Right ventricle myocardium inferior (tissue), 1 donor: ENCODE measurements around the gene STK40. TPM values are rescaled to one million over a fixed set of nuclear protein-coding genes. Genes with fewer than 3 reads are reported as not detected.

Experiments used
- ATAC-seq: fragments of 200-7000 bp; cut with Tn5 transposase; one replicate; pipeline ENCODE4 v1.9.1; 2020; ENCODE audit warnings: mild to moderate bottlenecking, moderate library complexity
- DNase-seq: peaks from one replicate; pipeline ENCODE4 v3.0.0; 2021; ENCODE audit errors: missing footprints
- intact Hi-C: fragments of 100-400 bp; cut with DNase I; formaldehyde crosslinking; loops from one replicate; pipeline ENCODE4 v1.11.0; 2022
- total RNA-seq: library from RNA; stranded (reverse); fragmentation: NEBNext Ultra II Directional; extraction: Animal tissue kit (Norgen Biotek cat#: 25700); gene quantifications from one replicate; pipeline ENCODE4 v1.2.1, GENCODE V29; 2021
- donor health status: DM: no; HTN: yes; CAD: no; lungs with severe emphysema.

Gene STK40
- total RNA-seq, 1 donor from 2014 or later = 77.9 TPM

DNA sequence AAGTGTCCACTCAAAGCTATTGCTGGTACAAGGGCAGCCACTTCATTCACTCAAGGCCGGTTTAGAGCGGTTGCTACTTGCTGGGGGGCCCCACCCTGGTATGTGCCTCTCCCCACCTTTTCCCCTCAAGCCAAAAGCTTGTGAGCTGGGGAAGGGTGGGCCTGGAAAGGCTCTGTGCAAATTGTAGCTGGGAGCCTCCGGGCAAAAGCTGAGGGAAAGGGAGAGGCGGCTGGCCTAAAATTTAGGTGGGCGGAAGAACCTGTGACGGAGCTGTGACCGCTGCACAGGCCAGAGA, 79.9 kb downstream of the STK40 start:
- DNase-seq (no peak), ATAC-seq (no peak)
- intact Hi-C loops = loop anchor here (10.0 kb wide), 1 partner anchor 119 kb away; no protein-coding TSS in a partner anchor

DNA sequence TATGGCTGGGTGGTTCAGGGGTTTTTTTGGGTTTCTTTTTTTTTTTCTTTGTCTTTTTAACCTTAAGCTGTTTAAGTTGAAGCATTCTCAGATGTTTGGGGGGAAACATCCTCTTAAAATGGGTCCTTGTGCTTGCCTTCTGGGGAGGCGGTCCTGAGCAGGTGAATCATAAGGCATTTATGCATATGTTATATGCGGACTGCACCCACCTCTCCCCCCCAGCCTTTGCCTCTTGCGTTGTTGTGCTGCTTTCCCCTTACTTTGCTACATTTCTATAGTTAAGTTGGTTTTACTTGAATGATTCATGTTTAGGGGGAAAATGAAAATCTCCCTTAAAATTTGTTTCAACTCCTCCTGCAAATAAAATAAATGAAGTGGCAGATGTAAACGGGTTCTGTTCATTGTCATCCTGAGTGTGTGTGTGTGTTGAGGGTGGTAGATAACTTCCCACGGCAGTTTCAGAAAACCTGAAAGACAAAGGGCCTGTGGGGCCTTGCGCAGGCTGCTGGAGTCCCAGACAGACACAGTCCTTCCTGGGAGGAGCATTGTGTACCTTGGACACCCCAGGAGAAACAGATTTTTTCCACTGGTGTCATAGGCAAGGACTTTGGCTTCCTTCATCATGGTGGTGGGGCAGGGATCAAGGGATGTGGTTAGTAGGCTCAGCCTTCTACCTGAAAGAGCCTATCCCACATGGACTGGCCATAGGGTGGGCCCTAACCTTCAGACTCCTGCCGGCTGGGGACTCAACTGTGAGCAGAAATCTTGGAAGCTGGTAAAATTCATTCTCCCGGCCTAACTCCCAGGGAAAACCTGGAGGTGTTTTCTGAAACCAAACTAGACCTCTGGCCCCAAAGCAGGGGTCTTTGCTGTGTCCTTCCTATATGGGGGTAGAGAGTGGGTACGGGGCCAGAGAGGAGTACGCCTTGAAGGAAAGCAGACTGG, 80.5 kb downstream of the STK40 start:
- intact Hi-C loops = loop anchor here (10.0 kb wide), 1 partner anchor 120 kb away; no protein-coding TSS in a partner anchor
- no peak for DNase-seq
- ATAC-seq = no peak

DNA sequence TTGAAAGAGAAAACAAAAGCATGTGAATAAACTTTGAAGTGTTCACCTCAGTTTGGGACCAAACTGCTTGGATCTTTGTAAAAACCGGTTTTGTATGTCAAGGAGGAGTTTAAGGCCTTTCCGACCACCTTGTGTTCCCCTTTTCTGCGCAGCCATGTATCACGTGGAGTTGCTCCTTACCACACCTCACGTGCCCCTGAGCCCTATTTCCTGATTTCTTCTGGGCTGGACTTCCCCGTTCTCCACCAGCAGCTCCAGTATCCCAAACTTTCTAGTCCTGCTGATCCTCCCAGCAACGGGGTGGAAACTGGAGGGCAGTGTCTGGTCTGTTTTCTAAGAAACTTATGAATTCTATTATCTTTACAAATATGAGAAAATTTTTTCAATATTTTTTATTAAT, 81.2 kb downstream of the STK40 start:
- intact Hi-C loops = loop anchor here (10.0 kb wide), 1 partner anchor 120 kb away; no protein-coding TSS in a partner anchor
- DNase-seq = no peak
- no peak for ATAC-seq

DNA sequence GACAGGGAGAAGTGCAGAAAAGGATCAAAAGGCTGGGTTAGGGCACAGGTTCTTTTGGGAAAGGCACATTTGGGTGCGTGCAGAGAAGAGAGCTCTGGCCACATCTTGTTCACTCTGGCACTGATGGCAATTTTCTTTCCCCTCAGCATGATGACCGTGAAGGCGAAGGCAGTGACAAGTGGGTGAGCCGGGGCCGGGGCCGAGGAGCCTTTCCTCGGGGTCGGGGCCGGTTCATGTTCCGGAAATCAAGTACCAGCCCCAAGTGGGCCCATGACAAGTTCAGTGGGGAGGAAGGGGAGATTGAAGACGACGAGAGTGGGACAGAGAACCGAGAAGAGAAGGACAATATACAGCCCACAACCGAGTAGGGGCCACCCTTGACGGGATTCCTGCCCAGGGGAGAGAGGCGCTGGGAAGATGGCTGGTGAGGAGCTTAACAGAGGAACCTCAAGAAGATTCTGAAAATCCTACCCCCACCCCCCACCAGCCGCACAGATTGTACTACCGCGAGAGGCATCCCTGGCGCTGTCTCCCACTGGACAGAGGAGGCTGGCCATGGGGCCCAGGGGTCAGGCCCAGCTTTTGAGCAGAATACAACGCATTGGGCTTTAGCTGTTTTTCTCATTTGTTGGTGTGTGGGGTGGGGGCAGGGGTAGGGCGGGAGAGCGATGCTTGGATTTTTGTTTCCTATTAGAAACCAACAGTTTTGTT, 81.9 kb downstream of the STK40 start:
- intact Hi-C loops = loop anchor here (10.0 kb wide), 1 partner anchor 121 kb away; no protein-coding TSS in a partner anchor
- ATAC-seq = no peak
- no peak for DNase-seq

DNA sequence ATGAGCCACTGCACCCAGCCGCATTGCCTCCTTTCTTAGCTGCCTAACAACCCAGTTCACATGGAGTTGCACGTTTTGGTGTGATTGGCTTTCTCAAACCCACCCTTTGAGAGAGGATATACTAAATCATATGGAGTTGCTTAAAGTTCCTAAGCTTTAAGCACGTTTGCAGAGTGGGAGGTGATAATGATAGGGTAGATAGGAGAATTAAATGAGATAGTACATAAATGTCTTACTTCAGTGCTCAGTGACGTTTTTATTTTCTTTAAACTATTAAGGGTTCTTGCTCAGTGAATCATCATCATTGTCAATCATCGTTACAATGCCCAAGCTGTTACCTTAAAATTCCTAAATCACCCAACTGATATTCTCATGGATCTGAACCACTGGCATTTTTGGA, 82.5 kb downstream of the STK40 start:
- no peak for ATAC-seq
- no peak for DNase-seq
- intact Hi-C loops = loop anchor here (10.0 kb wide), 1 partner anchor 122 kb away; no protein-coding TSS in a partner anchor

DNA sequence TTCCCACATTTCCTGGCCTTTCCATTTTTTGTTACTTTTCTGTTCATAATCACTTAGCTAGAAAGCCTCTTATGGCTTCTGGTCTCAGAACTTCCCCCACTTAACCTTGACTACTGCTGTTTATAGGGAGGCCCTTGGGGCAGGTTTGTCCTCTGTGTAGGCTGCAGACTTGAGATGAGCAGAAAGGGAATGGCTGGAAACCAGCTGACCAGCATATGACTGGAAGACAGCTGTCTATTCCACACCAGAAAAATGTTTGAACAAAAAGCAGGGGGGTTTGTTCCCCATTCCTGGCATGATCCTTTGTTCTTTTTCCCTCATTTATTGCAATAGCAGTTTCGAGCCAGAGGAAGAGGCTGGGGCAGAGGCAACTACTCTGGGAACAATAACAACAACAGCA, 84.5 kb downstream of the STK40 start:
- intact Hi-C loops = loop anchor here (10.0 kb wide), 1 partner anchor 124 kb away; no protein-coding TSS in a partner anchor
- no peak for DNase-seq
- no peak for ATAC-seq

DNA sequence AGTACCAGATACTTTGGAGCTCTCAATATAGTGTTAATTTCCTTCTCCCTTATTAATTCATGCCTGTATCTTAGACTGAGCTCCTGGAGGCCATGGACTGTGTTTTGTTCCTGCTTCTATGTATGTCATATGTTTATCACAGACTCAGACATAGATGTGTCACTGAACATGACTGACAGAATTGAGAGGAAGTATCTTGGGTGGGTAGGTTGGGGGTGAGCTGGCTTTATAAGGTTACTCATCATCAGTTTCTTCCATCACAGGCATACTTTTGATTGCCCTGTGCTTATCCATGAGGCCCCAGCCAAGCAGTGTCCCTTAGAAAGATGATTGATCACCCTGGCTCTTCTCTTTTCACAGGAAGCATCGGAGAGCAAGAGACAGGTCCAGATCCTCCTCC, 85.2 kb downstream of the STK40 start:
- no peak for DNase-seq
- intact Hi-C loops = loop anchor here (10.0 kb wide), 1 partner anchor 124 kb away; no protein-coding TSS in a partner anchor
- ATAC-seq = no peak

DNA sequence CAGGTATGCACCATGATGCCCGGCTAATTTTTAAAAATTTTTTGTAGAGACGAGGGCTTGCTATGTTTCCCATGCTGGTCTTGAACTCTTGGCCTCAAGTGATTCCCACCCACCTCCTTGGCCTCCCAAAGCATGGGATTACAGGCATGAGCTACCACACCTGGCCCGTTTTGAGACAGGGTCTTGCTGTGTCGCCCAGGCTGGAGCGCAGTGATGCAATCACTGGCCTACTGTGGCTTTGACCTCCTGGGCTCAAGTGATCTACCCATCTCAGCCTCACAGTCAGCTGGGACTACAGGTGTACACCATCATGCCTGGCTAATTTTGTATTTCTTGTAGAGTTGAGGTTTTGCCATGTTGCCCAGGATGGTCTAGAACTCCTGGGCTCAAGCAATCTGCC, 87.1 kb downstream of the STK40 start:
- DNase-seq (no peak), ATAC-seq (no peak)
- intact Hi-C loops = no loop called here

DNA sequence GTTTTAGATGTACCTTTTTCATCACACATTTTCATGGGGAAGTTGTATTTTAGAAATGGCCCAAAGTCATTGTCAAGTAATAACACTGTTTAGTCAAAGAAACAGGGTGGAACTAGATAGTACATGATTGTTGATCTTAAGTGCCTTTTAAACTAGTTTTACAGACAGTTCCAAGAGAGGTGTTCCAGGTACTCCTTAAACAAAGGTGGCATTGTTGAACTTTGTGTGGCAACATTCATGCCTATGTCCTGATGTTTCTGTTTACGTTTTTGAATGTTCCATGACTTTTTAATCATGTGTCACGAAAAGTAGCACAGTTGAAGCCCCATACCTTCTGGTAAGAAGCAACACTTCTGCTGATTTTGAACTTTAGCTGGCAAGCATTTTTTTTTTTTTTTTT, 88.7 kb downstream of the STK40 start:
- DNase-seq (no peak), ATAC-seq (no peak)
- intact Hi-C loops = no loop called here

DNA sequence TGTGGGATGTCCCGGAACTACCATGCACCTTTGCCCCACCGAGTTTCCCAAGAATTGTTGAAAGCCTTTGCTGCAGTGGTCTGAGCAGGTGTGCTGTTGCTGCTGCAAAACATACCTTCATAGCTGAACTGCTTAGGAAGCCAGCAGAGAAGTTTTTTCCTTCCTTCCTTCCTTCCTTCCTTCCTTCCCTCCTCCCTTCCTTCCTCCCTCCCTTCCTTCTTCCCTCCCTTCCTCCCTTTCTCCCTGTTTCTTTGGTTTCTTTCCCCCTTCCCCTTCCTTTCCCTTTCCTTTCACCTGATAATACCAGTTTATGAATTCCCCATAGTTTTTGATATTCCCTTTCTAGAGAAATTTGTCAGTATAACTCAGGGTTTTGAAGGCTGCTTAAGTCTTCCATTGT, 90.3 kb downstream of the STK40 start:
- intact Hi-C loops = no loop called here
- DNase-seq (no peak), ATAC-seq (no peak)

Other genes starting within 250 kb of the STK40 start
- 53.9 TPM for gene TRAPPC3, start 236.4 kb downstream of the STK40 start, total RNA-seq
- gene MAP7D1, start 229.8 kb downstream of the STK40 start, total RNA-seq = 383 TPM
- gene THRAP3, start 161.5 kb downstream of the STK40 start, total RNA-seq = 60.1 TPM
- 1.6 TPM for gene SH3D21, start 79.6 kb downstream of the STK40 start, total RNA-seq
- gene EVA1B, start 62.3 kb downstream of the STK40 start, total RNA-seq = 10.9 TPM
- 59.3 TPM for gene LSM10, start 12.0 kb upstream of the STK40 start, total RNA-seq
- 5.3 TPM for gene OSCP1, start 64.5 kb upstream of the STK40 start, total RNA-seq
- gene MRPS15, start 78.5 kb upstream of the STK40 start, total RNA-seq = 114 TPM
- 5.8 TPM for gene CSF3R, start 97.0 kb upstream of the STK40 start, total RNA-seq